Skin epidermis (tissue), 12 donors: ENCODE data around the gene GMEB2.

Experiments used
- H3K27ac ChIP-seq, 21 experiments: fragments of 200-600 bp; sonication (generic) in 11 of 21; one replicate each; pipeline ENCODE4 v1.5.0; 2020; ENCODE audit warnings: mild to moderate bottlenecking in 3 of 21, inconsistent platforms in 2 of 21, moderate library complexity in 2 of 21
- H3K4me3 ChIP-seq, 7 experiments: fragments of 200-600 bp; sonication (generic) in 2 of 7; one replicate each; pipeline ENCODE4 v1.5.0; 2020; ENCODE audit warnings: inconsistent platforms in 2 of 7, mild to moderate bottlenecking in 2 of 7, moderate library complexity in 1 of 7

The GMEB2 gene

GRCh38 chr20:63542696-63543095 is 84.2 kb downstream of the GMEB2 start:
- H3K4me3 ChIP-seq: no peak overlapping the region
- peak overlapping the region in 4 of 21 experiments; percentile 16 to 76 (median 34) for H3K27ac ChIP-seq

- Histone ChIP-seq H3K4me3 (no peak overlapping the region), H3K27ac (peak overlapping the region in 4 of 21 experiments; percentile 16 to 76 (median 41))
Measured at GRCh38 chr20:63542031-63542559, 84.8 kb downstream of the GMEB2 start.

GRCh38 chr20:63541371-63541770 is 85.5 kb downstream of the GMEB2 start:
- H3K27ac ChIP-seq: peak overlapping the region in 2 of 21 experiments; percentile 32 to 76
- H3K4me3 ChIP-seq: no peak overlapping the region

GRCh38 chr20:63540417-63541186 is 86.3 kb downstream of the GMEB2 start:
- Histone ChIP-seq H3K4me3 (no peak overlapping the region), H3K27ac (no peak overlapping the region)

- H3K27ac ChIP-seq: peak overlapping the region in 1 of 21 experiments; percentile 86
- H3K4me3 ChIP-seq: no peak overlapping the region
Measured at GRCh38 chr20:63539441-63540370, 87.2 kb downstream of the GMEB2 start.

- Histone ChIP-seq H3K4me3 (no peak overlapping the region), H3K27ac (peak overlapping the region in 5 of 21 experiments; percentile 84 to 93 (median 86))
Measured at GRCh38 chr20:63539092-63539430, 87.8 kb downstream of the GMEB2 start.

GRCh38 chr20:63538204-63539091 is 88.5 kb downstream of the GMEB2 start:
- H3K27ac ChIP-seq: peak overlapping the region in 19 of 21 experiments; percentile 40 to 98 (median 85)

More at GRCh38 chr20:63538204-63539091, 88.5 kb downstream of the GMEB2 start:
- H3K4me3 ChIP-seq: peak overlapping the region in 5 of 7 experiments; percentile 9 to 45 (median 35)
